Endothelial cell (in vitro differentiated cells): ENCODE data around the gene CLDN7. TPM values are rescaled to one million over a fixed set of nuclear protein-coding genes. Genes with fewer than 3 reads are reported as not detected.

Experiments used
- DNase-seq: peaks from one replicate; pipeline ENCODE4 v3.0.0; 2021; ENCODE audit warnings: low spot score
- H3K27ac Mint-ChIP-seq: one replicate; pipeline ENCODE4 v1.8.0; 2021; ENCODE audit warnings: mixed read lengths, inconsistent platforms; ENCODE audit not compliant: unreplicated experiment
- H3K27me3 Mint-ChIP-seq: one replicate; pipeline ENCODE4 v1.8.0; 2021; ENCODE audit warnings: mild to moderate bottlenecking, moderate library complexity, mixed read lengths, inconsistent platforms; ENCODE audit not compliant: unreplicated experiment
- H3K36me3 Mint-ChIP-seq: one replicate; pipeline ENCODE4 v1.8.0; 2021; ENCODE audit warnings: mild to moderate bottlenecking, low read depth, mixed read lengths, inconsistent platforms; ENCODE audit not compliant: unreplicated experiment
- H3K4me1 Mint-ChIP-seq: one replicate; pipeline ENCODE4 v1.8.0; 2021; ENCODE audit warnings: mild to moderate bottlenecking, mixed read lengths, inconsistent platforms; ENCODE audit not compliant: unreplicated experiment
- H3K4me3 Mint-ChIP-seq: one replicate; pipeline ENCODE4 v1.8.0; 2021; ENCODE audit warnings: mild to moderate bottlenecking, mixed read lengths, inconsistent platforms; ENCODE audit not compliant: unreplicated experiment
- H3K9me3 Mint-ChIP-seq: one replicate; pipeline ENCODE4 v1.8.0; 2021; ENCODE audit warnings: mixed read lengths, inconsistent platforms; ENCODE audit not compliant: unreplicated experiment
- microRNA-seq: library from miRNA; unstranded; fragments of <30 nt; microRNA quantifications from one replicate; pipeline ENCODE4, GENCODE V29; 2020; ENCODE audit not compliant: unreplicated experiment
- total RNA-seq: library from RNA; stranded (reverse); fragmentation: NEBNext Ultra II Directional; extraction: Animal tissue kit (Norgen Biotek cat#: 25700); gene quantifications from one replicate; pipeline ENCODE4 v1.2.1, GENCODE V29; 2021; ENCODE audit not compliant: unreplicated experiment
- TF ChIP-seq, protein P1 (sequence below): fragments of 200-600 bp; sonication (generic); IDR thresholded peaks from one replicate; pipeline ENCODE4 v1.5.0; 2021; ENCODE audit warnings: antibody characterized with exemption; ENCODE audit not compliant: unreplicated experiment

Gene CLDN7
- total RNA-seq, 1 donor from 2014 or later, result 65.7 TPM

- peaks cover 8% of the 10 kb centered on the region for H3K36me3 Mint-ChIP-seq
- peaks cover 55% of the 10 kb centered on the region for H3K4me1 Mint-ChIP-seq
- DNase-seq, result peak; percentile 100
- peaks cover 34% of the 10 kb centered on the region for H3K27me3 Mint-ChIP-seq
- no peaks in the 10 kb centered on the region for H3K9me3 Mint-ChIP-seq
- H3K27ac Mint-ChIP-seq, result peak overlapping the region; percentile 100
- TF ChIP-seq, protein P1, sequence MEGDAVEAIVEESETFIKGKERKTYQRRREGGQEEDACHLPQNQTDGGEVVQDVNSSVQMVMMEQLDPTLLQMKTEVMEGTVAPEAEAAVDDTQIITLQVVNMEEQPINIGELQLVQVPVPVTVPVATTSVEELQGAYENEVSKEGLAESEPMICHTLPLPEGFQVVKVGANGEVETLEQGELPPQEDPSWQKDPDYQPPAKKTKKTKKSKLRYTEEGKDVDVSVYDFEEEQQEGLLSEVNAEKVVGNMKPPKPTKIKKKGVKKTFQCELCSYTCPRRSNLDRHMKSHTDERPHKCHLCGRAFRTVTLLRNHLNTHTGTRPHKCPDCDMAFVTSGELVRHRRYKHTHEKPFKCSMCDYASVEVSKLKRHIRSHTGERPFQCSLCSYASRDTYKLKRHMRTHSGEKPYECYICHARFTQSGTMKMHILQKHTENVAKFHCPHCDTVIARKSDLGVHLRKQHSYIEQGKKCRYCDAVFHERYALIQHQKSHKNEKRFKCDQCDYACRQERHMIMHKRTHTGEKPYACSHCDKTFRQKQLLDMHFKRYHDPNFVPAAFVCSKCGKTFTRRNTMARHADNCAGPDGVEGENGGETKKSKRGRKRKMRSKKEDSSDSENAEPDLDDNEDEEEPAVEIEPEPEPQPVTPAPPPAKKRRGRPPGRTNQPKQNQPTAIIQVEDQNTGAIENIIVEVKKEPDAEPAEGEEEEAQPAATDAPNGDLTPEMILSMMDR, result no peak
- H3K4me3 Mint-ChIP-seq, result peak overlapping the region; percentile 92
Measured at GRCh38 chr17:7214300-7215135, 47.8 kb downstream of the CLDN7 start.

DNA sequence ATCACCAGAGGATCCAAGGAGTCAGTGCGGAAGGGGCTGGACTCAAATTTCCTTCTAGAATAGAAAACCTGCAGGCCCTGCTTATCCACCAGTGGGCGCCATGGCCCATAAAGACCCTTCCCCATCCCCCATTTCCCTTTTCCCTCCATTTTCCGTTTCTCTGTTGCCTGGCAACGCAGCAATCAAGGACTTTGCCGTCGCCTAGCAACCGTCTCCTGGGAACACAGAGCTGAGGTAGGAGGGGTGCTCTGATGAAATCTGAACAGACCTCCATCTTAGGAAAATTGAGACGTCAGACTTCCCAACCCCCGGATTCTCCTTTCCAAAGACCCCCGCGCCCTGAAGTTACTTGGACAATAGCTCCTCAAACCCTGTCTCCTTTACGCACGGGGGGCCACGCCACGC lies 48.4 kb downstream of the CLDN7 start:
- TF ChIP-seq, protein P1, result peak; percentile 72
- Mint-ChIP-seq H3K9me3 (no peaks in the 10 kb centered on the region), H3K27ac (peak overlapping the region; percentile 100), H3K4me3 (peak overlapping the region; percentile 92), H3K27me3 (peaks cover 29% of the 10 kb centered on the region), H3K4me1 (peaks cover 52% of the 10 kb centered on the region), H3K36me3 (peaks cover 8% of the 10 kb centered on the region)
- DNase-seq, result peak; percentile 92

- TF ChIP-seq, protein P1, result no peak
- Mint-ChIP-seq H3K36me3 (peaks cover 8% of the 10 kb centered on the region), H3K4me3 (peak overlapping the region; percentile 66), H3K27ac (peak overlapping the region; percentile 89), H3K9me3 (no peaks in the 10 kb centered on the region), H3K4me1 (peaks cover 42% of the 10 kb centered on the region), H3K27me3 (peaks cover 25% of the 10 kb centered on the region)
- DNase-seq, result no peak
Measured at GRCh38 chr17:7211491-7212273, 50.6 kb downstream of the CLDN7 start.

Small RNA genes within 50 kb of the gene (microRNA-seq; reads per million reads assigned to microRNA genes)
- 1,956 reads per million, percentile 95 among the genes with 10 or more reads in this experiment for gene MIR324

Other genes with a start within 250 kb of the CLDN7 start
- gene RNASEK, start 249.9 kb downstream of the CLDN7 start, total RNA-seq, result 249 TPM
- 271 TPM for gene BCL6B, start 239.4 kb downstream of the CLDN7 start, total RNA-seq
- 25.8 TPM for gene SLC16A13, start 226.5 kb downstream of the CLDN7 start, total RNA-seq
- 0.33 TPM for gene SLC16A11, start 218.4 kb downstream of the CLDN7 start, total RNA-seq
- gene CLEC10A, start 182.2 kb downstream of the CLDN7 start, total RNA-seq, result 30.4 TPM
- 0.41 TPM for gene ASGR2, start 147.7 kb downstream of the CLDN7 start, total RNA-seq
- 23.9 TPM for gene ASGR1, start 83.1 kb downstream of the CLDN7 start, total RNA-seq
- 44.3 TPM for gene DLG4, start 42.6 kb downstream of the CLDN7 start, total RNA-seq
- 281 TPM for gene ACADVL, start 42.5 kb downstream of the CLDN7 start, total RNA-seq
- 58.2 TPM for gene DVL2, start 28.0 kb downstream of the CLDN7 start, total RNA-seq
- gene PHF23, start 23.0 kb downstream of the CLDN7 start, total RNA-seq, result 80.9 TPM
- gene GABARAP, start 20.0 kb downstream of the CLDN7 start, total RNA-seq, result 418 TPM
- 148 TPM for gene CTDNEP1, start 10.7 kb downstream of the CLDN7 start, total RNA-seq
- gene ELP5, start 10.3 kb downstream of the CLDN7 start, total RNA-seq, result 36.9 TPM
- 2.2 TPM for gene SLC2A4, start 19.2 kb upstream of the CLDN7 start, total RNA-seq
- gene YBX2, start 32.2 kb upstream of the CLDN7 start, total RNA-seq, result 14.6 TPM
- gene EIF5A, start 45.1 kb upstream of the CLDN7 start, total RNA-seq, result 362 TPM
- gene GPS2, start 52.9 kb upstream of the CLDN7 start, total RNA-seq, result 56.8 TPM
- gene NEURL4, start 66.9 kb upstream of the CLDN7 start, total RNA-seq, result 55.7 TPM
- 5.5 TPM for gene ACAP1, start 74.1 kb upstream of the CLDN7 start, total RNA-seq
- 4.8 TPM for gene KCTD11, start 89.7 kb upstream of the CLDN7 start, total RNA-seq
- not detected for gene TMEM95, start 92.7 kb upstream of the CLDN7 start, total RNA-seq
- gene TNK1, start 118.6 kb upstream of the CLDN7 start, total RNA-seq, result 1.7 TPM
- gene PLSCR3, start 132.0 kb upstream of the CLDN7 start, total RNA-seq, result 74.2 TPM
- 94.7 TPM for gene TMEM256, start 141.6 kb upstream of the CLDN7 start, total RNA-seq
- gene NLGN2, start 145.4 kb upstream of the CLDN7 start, total RNA-seq, result 54.8 TPM
- gene SPEM1, start 157.8 kb upstream of the CLDN7 start, total RNA-seq, result 0.38 TPM
- gene SPEM2, start 163.1 kb upstream of the CLDN7 start, total RNA-seq, result 0.15 TPM
- gene SPEM3, start 166.4 kb upstream of the CLDN7 start, total RNA-seq, result not detected
- gene TMEM102, start 173.0 kb upstream of the CLDN7 start, total RNA-seq, result 6.1 TPM
- 19.7 TPM for gene FGF11, start 177.0 kb upstream of the CLDN7 start, total RNA-seq
- gene CHRNB1, start 182.6 kb upstream of the CLDN7 start, total RNA-seq, result 11.8 TPM
- 21.5 TPM for gene ZBTB4, start 217.2 kb upstream of the CLDN7 start, total RNA-seq
- gene SLC35G6, start 219.0 kb upstream of the CLDN7 start, total RNA-seq, result not detected
- gene POLR2A, start 221.9 kb upstream of the CLDN7 start, total RNA-seq, result 198 TPM